Measurements from ENCODE around the gene ERF. TPM values are rescaled to one million over a fixed set of nuclear protein-coding genes. Genes with fewer than 3 reads are reported as not detected.

The ERF gene
- total and polyA plus RNA-seq, 10 of the 15 experiments (the other 5 are each of a cell fraction or from before 2014, with no cell fraction given): 0.02 to 51.8 (median 14.4) TPM

DNA sequence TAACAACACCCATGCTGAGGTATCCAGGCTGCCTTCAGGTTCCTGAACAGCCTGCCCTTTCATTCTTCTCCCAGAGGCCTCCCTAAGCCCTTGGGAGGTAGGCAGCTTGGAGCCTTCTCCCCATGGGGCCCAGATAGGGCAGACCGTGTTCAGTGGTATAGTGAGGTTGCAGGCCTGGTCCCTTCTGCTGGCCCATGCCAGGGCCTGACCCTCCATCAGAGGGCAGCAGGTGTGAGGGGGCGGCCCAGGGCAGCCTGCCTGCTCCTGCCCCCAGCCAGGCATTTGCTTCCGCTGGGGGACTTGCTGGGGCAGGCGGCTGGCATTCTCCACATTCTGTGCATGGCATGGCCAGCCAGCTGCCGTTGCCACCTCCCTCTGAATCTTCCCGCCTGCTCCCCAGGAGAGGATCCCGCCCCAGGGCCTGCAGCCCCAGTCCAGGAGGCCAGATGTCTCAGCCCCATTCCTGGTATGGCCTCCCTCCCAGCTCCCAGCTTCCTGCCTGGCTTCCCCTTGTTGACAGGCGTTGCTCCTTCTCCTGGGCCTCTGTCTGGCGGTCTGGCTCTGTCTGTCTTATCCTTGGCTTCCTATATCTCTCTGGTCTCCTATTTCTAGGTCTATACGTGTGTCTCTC lies 23.0 kb upstream of the ERF start:
- H2AFZ ChIP-seq (ENCODE audit: control insufficient read depth, low read depth, low read length): no peak overlapping the region
- H3K9ac ChIP-seq (ENCODE audit: control insufficient read depth, insufficient read depth, low read length): no peak overlapping the region; the same call in 1 of the 2 replicates
- no peak overlapping the region for H3K4me2 ChIP-seq (ENCODE audit: control insufficient read depth, insufficient read depth)
- ChIA-PET POLR2A (interaction anchor here (1.3 to 3.1 kb wide), 3 partner anchors 8 to 35 kb away, joined by 3 to 24 read pairs (median 5); partner anchors contain the start of gene CIC), SMC1A (ENCODE audit: uncharacterized antibody, unreplicated experiment) (interaction anchor here (2.3 to 5.1 kb wide), 3 partner anchors 8 to 34 kb away, joined by 13 to 70 read pairs (median 24); partner anchors contain the start of genes CIC and GSK3A), RAD21 (ENCODE audit: unreplicated experiment) (interaction anchor here (1.6 to 5.5 kb wide), 4 partner anchors 33 to 163 kb away, joined by 5 to 82 read pairs (median 7); partner anchors contain the start of genes GSK3A and ZNF526), CTCF (interaction anchor here (0.9 to 6.7 kb wide), 5 partner anchors 15 to 168 kb away, joined by 3 to 111 read pairs (median 8); partner anchors contain the start of genes GSK3A and ZNF526)
- FAIRE-seq: no peak
- in situ Hi-C loops (cut with MboI) (loop anchor here (5.0 kb wide), 1 partner anchor 146 kb away; the partner anchor contains the start of gene POU2F2), intact Hi-C loops (cut with micrococcal nuclease; ENCODE audit: unreplicated experiment) (no loop called here)
- no peak for ATAC-seq
- peaks cover 22% of the 10 kb centered on the region for H3K79me2 ChIP-seq (ENCODE audit: control insufficient read depth, insufficient read depth, low read length)
- BruUV-seq (replicated peaks): no TSS peak
- no peak overlapping the region for H3K27ac ChIP-seq (ENCODE audit: control insufficient read depth, insufficient read depth)
- no peaks in the 10 kb centered on the region; the same call in 1 of the 2 replicates for H4K20me1 ChIP-seq (ENCODE audit: control insufficient read depth, insufficient read depth)
- H3K4me3 ChIP-seq: no peak overlapping the region
- H3K36me3 ChIP-seq (ENCODE audit: control insufficient read depth in 2 of 2, insufficient read depth in 2 of 2, low read length in 1 of 2): peaks cover 3 to 11% of the 10 kb centered on the region in 2 experiments; a peak in 3 of 4 replicates
- no peak for DNase-seq (ENCODE audit: low read depth, low spot score)
- H3K9me3 ChIP-seq (replicated peaks; ENCODE audit: control insufficient read depth, insufficient read depth, low read length): no peaks in the 10 kb centered on the region
- no peaks in the 10 kb centered on the region for H3K27me3 ChIP-seq (replicated peaks in 1 of 2; ENCODE audit: control insufficient read depth in 2 of 2, insufficient read depth in 2 of 2, low read length in 1 of 2)
- 99% methylated on average over 9 of the region's 10 CpGs for WGBS (ENCODE audit: insufficient coverage, insufficient replicate concordance, low lambda C conversion rate, missing lambda C conversion rate)
- peaks cover 48% of the 10 kb centered on the region for H3K4me1 ChIP-seq (ENCODE audit: control insufficient read depth, insufficient read depth, low read length)
- TF ChIP-seq TAF1 (IDR thresholded peaks at IDR 0.05; ENCODE audit: borderline replicate concordance, low read depth, low read length): no peak
- no peak for TF ChIP-seq MYC (IDR thresholded peaks at IDR 0.05; ENCODE audit: insufficient read depth, insufficient read length, insufficient replicate concordance, low read length, severe bottlenecking)
- TF ChIP-seq, protein P1, sequence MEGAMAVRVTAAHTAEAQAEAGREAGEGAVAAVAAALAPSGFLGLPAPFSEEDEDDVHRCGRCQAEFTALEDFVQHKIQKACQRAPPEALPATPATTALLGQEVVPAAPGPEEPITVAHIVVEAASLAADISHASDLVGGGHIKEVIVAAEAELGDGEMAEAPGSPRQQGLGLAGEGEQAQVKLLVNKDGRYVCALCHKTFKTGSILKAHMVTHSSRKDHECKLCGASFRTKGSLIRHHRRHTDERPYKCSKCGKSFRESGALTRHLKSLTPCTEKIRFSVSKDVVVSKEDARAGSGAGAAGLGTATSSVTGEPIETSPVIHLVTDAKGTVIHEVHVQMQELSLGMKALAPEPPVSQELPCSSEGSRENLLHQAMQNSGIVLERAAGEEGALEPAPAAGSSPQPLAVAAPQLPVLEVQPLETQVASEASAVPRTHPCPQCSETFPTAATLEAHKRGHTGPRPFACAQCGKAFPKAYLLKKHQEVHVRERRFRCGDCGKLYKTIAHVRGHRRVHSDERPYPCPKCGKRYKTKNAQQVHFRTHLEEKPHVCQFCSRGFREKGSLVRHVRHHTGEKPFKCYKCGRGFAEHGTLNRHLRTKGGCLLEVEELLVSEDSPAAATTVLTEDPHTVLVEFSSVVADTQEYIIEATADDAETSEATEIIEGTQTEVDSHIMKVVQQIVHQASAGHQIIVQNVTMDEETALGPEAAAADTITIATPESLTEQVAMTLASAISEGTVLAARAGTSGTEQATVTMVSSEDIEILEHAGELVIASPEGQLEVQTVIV (IDR thresholded peaks at IDR 0.05; ENCODE audit: borderline replicate concordance, partially characterized antibody): no peak
- TF ChIP-seq JUND (IDR thresholded peaks at IDR 0.05; ENCODE audit: low read depth, low read length): no peak
- TF ChIP-seq, protein P2, sequence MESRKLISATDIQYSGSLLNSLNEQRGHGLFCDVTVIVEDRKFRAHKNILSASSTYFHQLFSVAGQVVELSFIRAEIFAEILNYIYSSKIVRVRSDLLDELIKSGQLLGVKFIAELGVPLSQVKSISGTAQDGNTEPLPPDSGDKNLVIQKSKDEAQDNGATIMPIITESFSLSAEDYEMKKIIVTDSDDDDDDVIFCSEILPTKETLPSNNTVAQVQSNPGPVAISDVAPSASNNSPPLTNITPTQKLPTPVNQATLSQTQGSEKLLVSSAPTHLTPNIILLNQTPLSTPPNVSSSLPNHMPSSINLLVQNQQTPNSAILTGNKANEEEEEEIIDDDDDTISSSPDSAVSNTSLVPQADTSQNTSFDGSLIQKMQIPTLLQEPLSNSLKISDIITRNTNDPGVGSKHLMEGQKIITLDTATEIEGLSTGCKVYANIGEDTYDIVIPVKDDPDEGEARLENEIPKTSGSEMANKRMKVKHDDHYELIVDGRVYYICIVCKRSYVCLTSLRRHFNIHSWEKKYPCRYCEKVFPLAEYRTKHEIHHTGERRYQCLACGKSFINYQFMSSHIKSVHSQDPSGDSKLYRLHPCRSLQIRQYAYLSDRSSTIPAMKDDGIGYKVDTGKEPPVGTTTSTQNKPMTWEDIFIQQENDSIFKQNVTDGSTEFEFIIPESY (IDR thresholded peaks at IDR 0.05): no peak
- TF ChIP-seq, protein P3, sequence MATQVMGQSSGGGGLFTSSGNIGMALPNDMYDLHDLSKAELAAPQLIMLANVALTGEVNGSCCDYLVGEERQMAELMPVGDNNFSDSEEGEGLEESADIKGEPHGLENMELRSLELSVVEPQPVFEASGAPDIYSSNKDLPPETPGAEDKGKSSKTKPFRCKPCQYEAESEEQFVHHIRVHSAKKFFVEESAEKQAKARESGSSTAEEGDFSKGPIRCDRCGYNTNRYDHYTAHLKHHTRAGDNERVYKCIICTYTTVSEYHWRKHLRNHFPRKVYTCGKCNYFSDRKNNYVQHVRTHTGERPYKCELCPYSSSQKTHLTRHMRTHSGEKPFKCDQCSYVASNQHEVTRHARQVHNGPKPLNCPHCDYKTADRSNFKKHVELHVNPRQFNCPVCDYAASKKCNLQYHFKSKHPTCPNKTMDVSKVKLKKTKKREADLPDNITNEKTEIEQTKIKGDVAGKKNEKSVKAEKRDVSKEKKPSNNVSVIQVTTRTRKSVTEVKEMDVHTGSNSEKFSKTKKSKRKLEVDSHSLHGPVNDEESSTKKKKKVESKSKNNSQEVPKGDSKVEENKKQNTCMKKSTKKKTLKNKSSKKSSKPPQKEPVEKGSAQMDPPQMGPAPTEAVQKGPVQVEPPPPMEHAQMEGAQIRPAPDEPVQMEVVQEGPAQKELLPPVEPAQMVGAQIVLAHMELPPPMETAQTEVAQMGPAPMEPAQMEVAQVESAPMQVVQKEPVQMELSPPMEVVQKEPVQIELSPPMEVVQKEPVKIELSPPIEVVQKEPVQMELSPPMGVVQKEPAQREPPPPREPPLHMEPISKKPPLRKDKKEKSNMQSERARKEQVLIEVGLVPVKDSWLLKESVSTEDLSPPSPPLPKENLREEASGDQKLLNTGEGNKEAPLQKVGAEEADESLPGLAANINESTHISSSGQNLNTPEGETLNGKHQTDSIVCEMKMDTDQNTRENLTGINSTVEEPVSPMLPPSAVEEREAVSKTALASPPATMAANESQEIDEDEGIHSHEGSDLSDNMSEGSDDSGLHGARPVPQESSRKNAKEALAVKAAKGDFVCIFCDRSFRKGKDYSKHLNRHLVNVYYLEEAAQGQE (IDR thresholded peaks at IDR 0.05; ENCODE audit: low read depth, low read length): no peak
- TF ChIP-seq MTA2 (IDR thresholded peaks at IDR 0.05; ENCODE audit: low read depth): no peak
- TF ChIP-seq, protein P4, sequence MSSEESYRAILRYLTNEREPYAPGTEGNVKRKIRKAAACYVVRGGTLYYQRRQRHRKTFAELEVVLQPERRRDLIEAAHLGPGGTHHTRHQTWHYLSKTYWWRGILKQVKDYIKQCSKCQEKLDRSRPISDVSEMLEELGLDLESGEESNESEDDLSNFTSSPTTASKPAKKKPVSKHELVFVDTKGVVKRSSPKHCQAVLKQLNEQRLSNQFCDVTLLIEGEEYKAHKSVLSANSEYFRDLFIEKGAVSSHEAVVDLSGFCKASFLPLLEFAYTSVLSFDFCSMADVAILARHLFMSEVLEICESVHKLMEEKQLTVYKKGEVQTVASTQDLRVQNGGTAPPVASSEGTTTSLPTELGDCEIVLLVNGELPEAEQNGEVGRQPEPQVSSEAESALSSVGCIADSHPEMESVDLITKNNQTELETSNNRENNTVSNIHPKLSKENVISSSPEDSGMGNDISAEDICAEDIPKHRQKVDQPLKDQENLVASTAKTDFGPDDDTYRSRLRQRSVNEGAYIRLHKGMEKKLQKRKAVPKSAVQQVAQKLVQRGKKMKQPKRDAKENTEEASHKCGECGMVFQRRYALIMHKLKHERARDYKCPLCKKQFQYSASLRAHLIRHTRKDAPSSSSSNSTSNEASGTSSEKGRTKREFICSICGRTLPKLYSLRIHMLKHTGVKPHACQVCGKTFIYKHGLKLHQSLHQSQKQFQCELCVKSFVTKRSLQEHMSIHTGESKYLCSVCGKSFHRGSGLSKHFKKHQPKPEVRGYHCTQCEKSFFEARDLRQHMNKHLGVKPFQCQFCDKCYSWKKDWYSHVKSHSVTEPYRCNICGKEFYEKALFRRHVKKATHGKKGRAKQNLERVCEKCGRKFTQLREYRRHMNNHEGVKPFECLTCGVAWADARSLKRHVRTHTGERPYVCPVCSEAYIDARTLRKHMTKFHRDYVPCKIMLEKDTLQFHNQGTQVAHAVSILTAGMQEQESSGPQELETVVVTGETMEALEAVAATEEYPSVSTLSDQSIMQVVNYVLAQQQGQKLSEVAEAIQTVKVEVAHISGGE (CRISPR knock-in tag; IDR thresholded peaks at IDR 0.05): no peak
- TF ChIP-seq ETV6 (conservative IDR thresholded peaks at IDR 0.05 in 1 of 2, IDR thresholded peaks at IDR 0.05 in 1 of 2; ENCODE audit: borderline replicate concordance in 1 of 2, low read depth in 1 of 2): no peak
